SK-N-SH treated with all-trans-retinoic acid at 6 μM for 48 hours (cell line): ENCODE measurements around the gene GDF2.

Experiments used
- ARNTL ChIP-seq: fragments of 450-650 bp; formaldehyde crosslinking; IDR thresholded peaks from 2 replicates; pipeline ENCODE4 v1.5.0; 2020; ENCODE audit warnings: low read depth, mild to moderate bottlenecking, moderate library complexity, borderline replicate concordance
- BACH2 ChIP-seq: fragments of 250-450 bp; sonication (Bioruptor Pico); IDR thresholded peaks from 2 replicates; pipeline ENCODE4 v1.9.0; 2021; ENCODE audit warnings: mild to moderate bottlenecking, borderline replicate concordance
- CSDC2 ChIP-seq: fragments of 250-450 bp; sonication (Bioruptor Pico); IDR thresholded peaks from 2 replicates; pipeline ENCODE4 v1.5.0; 2020; ENCODE audit warnings: mild to moderate bottlenecking, moderate library complexity
- ESRRG ChIP-seq: fragments of 250-450 bp; sonication (Bioruptor Pico); IDR thresholded peaks from 2 replicates; pipeline ENCODE4 v1.6.1; 2021; ENCODE audit warnings: mild to moderate bottlenecking
- GLIS3 ChIP-seq: fragments of 250-450 bp; sonication (Bioruptor Pico); IDR thresholded peaks from 2 replicates; pipeline ENCODE4 v1.5.0; 2020; ENCODE audit warnings: mild to moderate bottlenecking, moderate library complexity
- ISL1 ChIP-seq: fragments of 250-450 bp; sonication (Bioruptor Pico); IDR thresholded peaks from 2 replicates; pipeline ENCODE4 v2.1.2; 2022; ENCODE audit warnings: mild to moderate bottlenecking, moderate library complexity
- PPARA ChIP-seq: fragments of 250-450 bp; sonication (Bioruptor Pico); IDR thresholded peaks from 2 replicates; pipeline ENCODE4 v1.5.0; 2020; ENCODE audit warnings: mild to moderate bottlenecking, borderline replicate concordance
- ZFP30 ChIP-seq: fragments of 450-650 bp; formaldehyde crosslinking; IDR thresholded peaks from 2 replicates; pipeline ENCODE4 v1.5.0; 2022; ENCODE audit warnings: mild to moderate bottlenecking, moderate library complexity
- ZNF70 ChIP-seq: fragments of 450-650 bp; formaldehyde crosslinking; IDR thresholded peaks from 2 replicates; pipeline ENCODE4 v1.5.0; 2020; ENCODE audit warnings: mild to moderate bottlenecking, moderate library complexity
- TF ChIP-seq, protein P1 (sequence below): fragments of 250-450 bp; sonication (Bioruptor Pico); IDR thresholded peaks from 2 replicates; pipeline ENCODE4 v1.8.0; 2020; ENCODE audit warnings: mild to moderate bottlenecking, moderate library complexity, borderline replicate concordance
- TF ChIP-seq, protein P2 (sequence below): fragments of 250-450 bp; sonication (Bioruptor Pico); IDR thresholded peaks from 2 replicates; pipeline ENCODE4 v1.8.0; 2021; ENCODE audit warnings: low read depth, mild to moderate bottlenecking, moderate library complexity, borderline replicate concordance
- TF ChIP-seq, protein P3 (sequence below): fragments of 250-450 bp; sonication (Bioruptor Pico); IDR thresholded peaks from 2 replicates; pipeline ENCODE4 v1.5.1; 2021; ENCODE audit warnings: mild to moderate bottlenecking, moderate library complexity

DNA sequence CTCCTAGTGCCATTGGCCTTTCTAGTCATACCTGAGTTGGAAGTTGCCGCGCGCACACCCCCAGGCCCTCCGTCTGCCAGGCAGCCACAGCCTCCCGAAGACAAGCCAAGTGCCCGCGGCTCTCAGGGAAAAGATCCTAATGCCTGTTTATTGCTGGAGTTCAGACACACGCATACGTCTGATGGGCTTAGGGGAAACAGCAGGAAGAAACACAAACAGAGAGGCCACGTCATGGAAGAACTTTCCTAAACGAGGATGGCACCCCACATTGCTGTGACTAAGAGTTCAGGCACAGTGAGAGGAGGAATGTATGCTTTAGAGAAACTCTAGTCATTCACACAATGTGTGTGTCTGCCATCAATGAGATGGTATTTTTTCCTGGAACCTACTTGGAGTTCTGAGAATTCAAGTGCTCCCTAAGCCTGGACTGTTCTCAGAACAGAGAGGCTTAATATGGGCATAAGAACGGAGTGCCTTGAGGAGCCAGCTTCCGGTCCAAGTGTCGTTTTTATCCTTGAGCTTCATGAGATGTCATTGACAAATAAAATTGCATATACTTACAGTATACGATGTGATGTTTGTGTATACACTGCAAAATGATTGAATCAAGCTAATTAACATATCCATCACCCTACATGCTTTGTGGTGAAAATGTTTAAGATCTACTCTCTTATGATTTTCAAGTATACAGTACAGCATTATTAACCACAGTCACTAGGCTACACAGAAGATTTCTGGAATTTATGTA, 14.3 kb downstream of the GDF2 start:
- TF ChIP-seq PPARA (CRISPR knock-in tag) (no peak), GLIS3 (no peak), ARNTL (CRISPR knock-in tag) (no peak), ESRRG (CRISPR knock-in tag) (no peak), CSDC2 (CRISPR knock-in tag) (no peak), ZFP30 (CRISPR knock-in tag) (no peak), ISL1 (CRISPR knock-in tag) (no peak), ZNF70 (CRISPR knock-in tag) (no peak), BACH2 (CRISPR knock-in tag) (no peak)
- TF ChIP-seq, protein P1, sequence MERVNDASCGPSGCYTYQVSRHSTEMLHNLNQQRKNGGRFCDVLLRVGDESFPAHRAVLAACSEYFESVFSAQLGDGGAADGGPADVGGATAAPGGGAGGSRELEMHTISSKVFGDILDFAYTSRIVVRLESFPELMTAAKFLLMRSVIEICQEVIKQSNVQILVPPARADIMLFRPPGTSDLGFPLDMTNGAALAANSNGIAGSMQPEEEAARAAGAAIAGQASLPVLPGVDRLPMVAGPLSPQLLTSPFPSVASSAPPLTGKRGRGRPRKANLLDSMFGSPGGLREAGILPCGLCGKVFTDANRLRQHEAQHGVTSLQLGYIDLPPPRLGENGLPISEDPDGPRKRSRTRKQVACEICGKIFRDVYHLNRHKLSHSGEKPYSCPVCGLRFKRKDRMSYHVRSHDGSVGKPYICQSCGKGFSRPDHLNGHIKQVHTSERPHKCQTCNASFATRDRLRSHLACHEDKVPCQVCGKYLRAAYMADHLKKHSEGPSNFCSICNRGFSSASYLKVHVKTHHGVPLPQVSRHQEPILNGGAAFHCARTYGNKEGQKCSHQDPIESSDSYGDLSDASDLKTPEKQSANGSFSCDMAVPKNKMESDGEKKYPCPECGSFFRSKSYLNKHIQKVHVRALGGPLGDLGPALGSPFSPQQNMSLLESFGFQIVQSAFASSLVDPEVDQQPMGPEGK (CRISPR knock-in tag), result no peak
- TF ChIP-seq, protein P2, sequence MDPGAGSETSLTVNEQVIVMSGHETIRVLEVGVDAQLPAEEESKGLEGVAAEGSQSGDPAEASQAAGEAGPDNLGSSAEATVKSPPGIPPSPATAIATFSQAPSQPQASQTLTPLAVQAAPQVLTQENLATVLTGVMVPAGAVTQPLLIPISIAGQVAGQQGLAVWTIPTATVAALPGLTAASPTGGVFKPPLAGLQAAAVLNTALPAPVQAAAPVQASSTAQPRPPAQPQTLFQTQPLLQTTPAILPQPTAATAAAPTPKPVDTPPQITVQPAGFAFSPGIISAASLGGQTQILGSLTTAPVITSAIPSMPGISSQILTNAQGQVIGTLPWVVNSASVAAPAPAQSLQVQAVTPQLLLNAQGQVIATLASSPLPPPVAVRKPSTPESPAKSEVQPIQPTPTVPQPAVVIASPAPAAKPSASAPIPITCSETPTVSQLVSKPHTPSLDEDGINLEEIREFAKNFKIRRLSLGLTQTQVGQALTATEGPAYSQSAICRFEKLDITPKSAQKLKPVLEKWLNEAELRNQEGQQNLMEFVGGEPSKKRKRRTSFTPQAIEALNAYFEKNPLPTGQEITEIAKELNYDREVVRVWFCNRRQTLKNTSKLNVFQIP (CRISPR knock-in tag), result no peak
- TF ChIP-seq, protein P3, sequence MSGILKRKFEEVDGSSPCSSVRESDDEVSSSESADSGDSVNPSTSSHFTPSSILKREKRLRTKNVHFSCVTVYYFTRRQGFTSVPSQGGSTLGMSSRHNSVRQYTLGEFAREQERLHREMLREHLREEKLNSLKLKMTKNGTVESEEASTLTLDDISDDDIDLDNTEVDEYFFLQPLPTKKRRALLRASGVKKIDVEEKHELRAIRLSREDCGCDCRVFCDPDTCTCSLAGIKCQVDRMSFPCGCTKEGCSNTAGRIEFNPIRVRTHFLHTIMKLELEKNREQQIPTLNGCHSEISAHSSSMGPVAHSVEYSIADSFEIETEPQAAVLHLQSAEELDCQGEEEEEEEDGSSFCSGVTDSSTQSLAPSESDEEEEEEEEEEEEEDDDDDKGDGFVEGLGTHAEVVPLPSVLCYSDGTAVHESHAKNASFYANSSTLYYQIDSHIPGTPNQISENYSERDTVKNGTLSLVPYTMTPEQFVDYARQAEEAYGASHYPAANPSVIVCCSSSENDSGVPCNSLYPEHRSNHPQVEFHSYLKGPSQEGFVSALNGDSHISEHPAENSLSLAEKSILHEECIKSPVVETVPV (CRISPR knock-in tag), result no peak
